GM20000 (cell line): ENCODE measurements around the gene YIF1A.
"Not testable (repeated sequence)": the region's sequence is repeated elsewhere in the genome, so short reads cannot be mapped to it uniquely, and the experiment has no call there.

Source experiments
- DNase-seq: peaks from one replicate; pipeline ENCODE4 v3.0.0; 2012; ENCODE audit warnings: low spot score
- CTCF ChIP-seq: IDR thresholded peaks from 2 replicates; pipeline ENCODE4 v1.5.1; 2012; ENCODE audit warnings: mild to moderate bottlenecking, control low read depth; ENCODE audit errors: extremely low read depth, missing control alignments

The YIF1A gene

GRCh38 chr11:66323684-66324083, 34.7 kb upstream of the YIF1A start:
- no peak for DNase-seq
- no peak for TF ChIP-seq CTCF

- no peak for TF ChIP-seq CTCF
- no peak for DNase-seq
Observed at GRCh38 chr11:66322732-66323427, 33.9 kb upstream of the YIF1A start.

- TF ChIP-seq CTCF, result no peak
- DNase-seq, result no peak
Observed at GRCh38 chr11:66321606-66322005, 32.7 kb upstream of the YIF1A start.

- not testable (repeated sequence) for DNase-seq
Observed at GRCh38 chr11:66320748-66321147, 31.8 kb upstream of the YIF1A start.

- DNase-seq, result not testable (repeated sequence)
Observed at GRCh38 chr11:66320289-66320688, 31.3 kb upstream of the YIF1A start.

- no peak for DNase-seq
- no peak for TF ChIP-seq CTCF
Observed at GRCh38 chr11:66318600-66318970, 29.6 kb upstream of the YIF1A start.

GRCh38 chr11:66317723-66318599, 29.0 kb upstream of the YIF1A start:
- no peak for TF ChIP-seq CTCF
- DNase-seq, result no peak

GRCh38 chr11:66317322-66317722, 28.4 kb upstream of the YIF1A start:
- TF ChIP-seq CTCF, result no peak
- DNase-seq, result no peak
